SK-N-SH (cell line): ENCODE measurements around the gene WBP1. TPM values are rescaled to one million over a fixed set of nuclear protein-coding genes. Genes with fewer than 3 reads are reported as not detected.
A peak's percentile ranks its signal among the peaks of the same experiment; 100 is the strongest.

ENCODE experiments used
- CTCF ChIA-PET: fragments of 300-600, 350-600 bp; formaldehyde crosslinking; extraction: SDS; loops from one replicate; lab custom pipeline; 2021; lab: Yijun Ruan, JAX
- POLR2A ChIA-PET: fragments of 350-600 bp; sonication (Branson Sonifier 250); formaldehyde crosslinking; extraction: SDS; loops from one replicate; lab custom pipeline; 2020; ENCODE audit warnings: antibody characterized with exemption, inconsistent platforms; lab: Yijun Ruan, JAX
- DNase-seq: peaks from one replicate; pipeline ENCODE4 v3.0.0; 2012
- H2AFZ ChIP-seq: fragments of 200-600 bp; sonication (generic); 2 replicates; pipeline ENCODE4 v1.8.1; 2016; ENCODE audit warnings: antibody characterized with exemption, mild to moderate bottlenecking, low read depth
- H3F3A ChIP-seq: fragments of 200-600 bp; sonication (generic); replicated peaks from 2 replicates; pipeline ENCODE3; 2016; ENCODE audit warnings: antibody characterized with exemption, mild to moderate bottlenecking; ENCODE audit not compliant: insufficient read depth
- H3K27ac ChIP-seq, 2 experiments: fragments of 200-500 bp in 1 of 2; fragments of 200-600 bp in 1 of 2; sonication (Bioruptor generic) in 1 of 2; sonication (generic), shearing (Covaris generic) in 1 of 2; 2 replicates each; pipeline versions ENCODE4 v1.5.1 to v1.6.1; 2014 to 2016; ENCODE audit warnings: low read depth in 2 of 2, inconsistent platforms in 1 of 2, low read length in 1 of 2, mild to moderate bottlenecking in 1 of 2, mixed read lengths in 1 of 2
- H3K27me3 ChIP-seq: fragments of 200-600 bp; sonication (generic), shearing (Covaris generic); 2 replicates; pipeline ENCODE4 v1.6.1; 2016; ENCODE audit warnings: mixed run types; ENCODE audit not compliant: insufficient read depth
- H3K36me3 ChIP-seq, 2 experiments: fragments of 200-500 bp in 1 of 2; fragments of 200-600 bp in 1 of 2; sonication (Bioruptor generic) in 1 of 2; sonication (generic) in 1 of 2; replicated peaks in 1 of 2; 2 replicates each; pipeline versions ENCODE3 to v1.5.1; 2014 to 2016; ENCODE audit warnings: low read length in 1 of 2, mild to moderate bottlenecking in 1 of 2; ENCODE audit not compliant: insufficient read depth in 2 of 2, control insufficient read depth in 1 of 2
- H3K4me1 ChIP-seq, 2 experiments: fragments of 200-500 bp in 1 of 2; fragments of 200-600 bp in 1 of 2; sonication (Bioruptor generic) in 1 of 2; sonication (generic), shearing (Covaris generic) in 1 of 2; 2 replicates each; pipeline versions ENCODE4 v1.5.1 to v1.6.1; 2014 to 2016; ENCODE audit warnings: low read depth in 1 of 2, low read length in 1 of 2, mixed run types in 1 of 2; ENCODE audit not compliant: insufficient read depth in 2 of 2, control insufficient read depth in 1 of 2
- H3K4me2 ChIP-seq: fragments of 200-600 bp; sonication (generic), shearing (Covaris generic); 2 replicates; pipeline ENCODE4 v1.6.1; 2017; ENCODE audit warnings: mixed run types
- H3K4me3 ChIP-seq, 2 experiments: fragments of 200-500 bp in 1 of 2; fragments of 200-600 bp in 1 of 2; sonication (Bioruptor generic) in 1 of 2; sonication (generic), shearing (Covaris generic) in 1 of 2; 2 replicates each; pipeline versions ENCODE4 v1.5.1 to v1.8.1; 2014 to 2016; ENCODE audit warnings: low read depth in 2 of 2, inconsistent platforms in 1 of 2, low read length in 1 of 2, mild to moderate bottlenecking in 1 of 2, mixed read lengths in 1 of 2, moderate library complexity in 1 of 2
- H3K79me2 ChIP-seq: fragments of 200-600 bp; sonication (generic); 2 replicates; pipeline ENCODE4 v1.8.1; 2017; ENCODE audit warnings: mild to moderate bottlenecking; ENCODE audit not compliant: insufficient read depth
- H3K9ac ChIP-seq: fragments of 200-600 bp; sonication (generic); 2 replicates; pipeline ENCODE4 v1.6.1; 2017; ENCODE audit warnings: mixed run types
- H3K9me2 ChIP-seq: fragments of 200-600 bp; sonication (generic); 2 replicates; pipeline ENCODE4 v1.6.1; 2017; ENCODE audit warnings: mixed run types
- H3K9me3 ChIP-seq: fragments of 200-600 bp; sonication (generic); 2 replicates; pipeline ENCODE4 v1.6.1; 2017; ENCODE audit warnings: mixed run types, mild to moderate bottlenecking, moderate library complexity
- H4K20me1 ChIP-seq: fragments of 200-600 bp; sonication (generic); 2 replicates; pipeline ENCODE4 v1.6.1; 2017; ENCODE audit warnings: mild to moderate bottlenecking, mixed run types; ENCODE audit not compliant: insufficient read depth
- ELF1 ChIP-seq: IDR thresholded peaks from 2 replicates; pipeline ENCODE4 v1.4.0; 2012
- EP300 ChIP-seq, 2 experiments: IDR thresholded peaks; 2 replicates each; pipeline versions ENCODE4 v1.4.0 to v1.6.1; 2012; ENCODE audit warnings: borderline replicate concordance in 1 of 2, low read depth in 1 of 2, low read length in 1 of 2
- EZH2phosphoT487 ChIP-seq: fragments of 200-600 bp; sonication (generic); IDR thresholded peaks from 2 replicates; pipeline ENCODE4 v1.6.1; 2017; ENCODE audit warnings: low read depth, mixed run types, mild to moderate bottlenecking, antibody characterized with exemption, moderate library complexity, borderline replicate concordance
- IRF3 ChIP-seq: fragments of 150-350 bp; IDR thresholded peaks from 2 replicates; pipeline ENCODE4 v1.6.1; 2016; ENCODE audit warnings: mild to moderate bottlenecking, low read depth, low read length
- JUND ChIP-seq: IDR thresholded peaks from 2 replicates; pipeline ENCODE4 v1.4.0; 2012
- MXI1 ChIP-seq: IDR thresholded peaks from 2 replicates; pipeline ENCODE4 v1.6.1; 2012; ENCODE audit warnings: mild to moderate bottlenecking, low read depth, low read length, improper control_type of control experiment
- NFIC ChIP-seq: IDR thresholded peaks from 2 replicates; pipeline ENCODE4 v1.4.0; 2012; ENCODE audit warnings: borderline replicate concordance
- NRF1 ChIP-seq: IDR thresholded peaks from 2 replicates; pipeline ENCODE4 v1.6.1; 2012; ENCODE audit warnings: low read depth, mild to moderate bottlenecking, low read length
- SMC3 ChIP-seq: IDR thresholded peaks from 2 replicates; pipeline ENCODE4 v1.6.1; 2012; ENCODE audit warnings: low read depth, low read length, improper control_type of control experiment
- USF2 ChIP-seq: fragments of 150-350 bp; IDR thresholded peaks from 2 replicates; pipeline ENCODE4 v1.6.1; 2017; ENCODE audit warnings: antibody characterized with exemption, low read length, low read depth, borderline replicate concordance
- ZBTB33 ChIP-seq: IDR thresholded peaks from 2 replicates; pipeline ENCODE4 v1.4.0; 2012; ENCODE audit warnings: low read depth, borderline replicate concordance
- WGBS: methylation state at CpG from one replicate; pipeline ENCODE4 v1.1.6; 2017; ENCODE audit warnings: low lambda C conversion rate; 5-methylcytosine and 5-hydroxymethylcytosine counted together
- polyA plus RNA-seq, 3 experiments: library from polyadenylated mRNA; depleted of rRNA; stranded (reverse); fragments of >200 nt; gene quantifications; 2 replicates each; pipeline ENCODE4 v1.2.3, GENCODE V29; 2012
- TF ChIP-seq, protein P1 (sequence below): IDR thresholded peaks from 2 replicates; pipeline ENCODE4; 2012
- TF ChIP-seq, protein P2 (sequence below): IDR thresholded peaks from 2 replicates; pipeline ENCODE4 v1.4.0; 2012; ENCODE audit warnings: low read depth, borderline replicate concordance

Gene WBP1
- polyA plus RNA-seq, 1 of the 3 experiments (the other 2 are of a cell fraction) = 184 TPM

GRCh38 chr2:74414881-74415761 lies 43.1 kb upstream of the WBP1 start (continued):
- TF ChIP-seq, protein P1, sequence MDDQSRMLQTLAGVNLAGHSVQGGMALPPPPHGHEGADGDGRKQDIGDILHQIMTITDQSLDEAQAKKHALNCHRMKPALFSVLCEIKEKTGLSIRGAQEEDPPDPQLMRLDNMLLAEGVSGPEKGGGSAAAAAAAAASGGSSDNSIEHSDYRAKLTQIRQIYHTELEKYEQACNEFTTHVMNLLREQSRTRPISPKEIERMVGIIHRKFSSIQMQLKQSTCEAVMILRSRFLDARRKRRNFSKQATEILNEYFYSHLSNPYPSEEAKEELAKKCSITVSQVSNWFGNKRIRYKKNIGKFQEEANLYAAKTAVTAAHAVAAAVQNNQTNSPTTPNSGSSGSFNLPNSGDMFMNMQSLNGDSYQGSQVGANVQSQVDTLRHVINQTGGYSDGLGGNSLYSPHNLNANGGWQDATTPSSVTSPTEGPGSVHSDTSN = no peak
- TF ChIP-seq MXI1 (no peak), ELF1 (no peak), NFIC (no peak), ZBTB33 (no peak), IRF3 (no peak), EZH2phosphoT487 (no peak)
- TF ChIP-seq, protein P2, sequence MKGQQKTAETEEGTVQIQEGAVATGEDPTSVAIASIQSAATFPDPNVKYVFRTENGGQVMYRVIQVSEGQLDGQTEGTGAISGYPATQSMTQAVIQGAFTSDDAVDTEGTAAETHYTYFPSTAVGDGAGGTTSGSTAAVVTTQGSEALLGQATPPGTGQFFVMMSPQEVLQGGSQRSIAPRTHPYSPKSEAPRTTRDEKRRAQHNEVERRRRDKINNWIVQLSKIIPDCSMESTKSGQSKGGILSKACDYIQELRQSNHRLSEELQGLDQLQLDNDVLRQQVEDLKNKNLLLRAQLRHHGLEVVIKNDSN = no peak

DNA sequence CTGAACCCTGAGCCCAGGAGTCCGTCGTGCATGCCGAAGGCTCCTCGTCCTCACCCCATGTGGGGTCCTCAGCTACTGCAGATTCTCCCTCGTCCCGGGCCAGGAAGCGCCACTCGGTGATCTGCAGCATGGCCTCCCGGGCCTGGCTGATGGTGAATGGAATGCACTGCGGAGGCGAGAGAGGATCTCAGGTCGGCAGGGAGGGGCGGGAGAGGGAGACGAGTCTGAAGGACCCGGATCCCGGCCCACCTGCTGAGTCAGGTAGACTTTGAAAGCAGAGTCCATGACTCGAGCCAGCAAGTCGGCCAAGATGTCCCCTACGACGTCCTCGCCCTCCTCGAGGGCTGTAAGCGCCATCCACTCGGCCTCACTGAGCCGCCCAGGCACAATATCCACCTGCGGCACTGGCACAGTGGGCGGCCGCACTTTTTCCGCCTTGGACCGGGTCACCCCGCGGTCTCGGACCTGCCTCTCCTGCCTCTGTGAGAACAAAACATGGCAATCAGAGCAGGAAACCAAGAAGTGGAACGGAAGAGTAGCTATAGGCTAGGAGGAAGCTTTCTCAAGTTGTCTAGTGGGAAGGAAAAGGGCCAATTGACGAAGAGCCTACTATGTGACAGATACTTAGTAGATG lies 42.4 kb upstream of the WBP1 start:
- H3K79me2 ChIP-seq = no peaks in the 10 kb centered on the region
- ChIA-PET POLR2A (interaction anchor here (0.6 kb wide), 1 partner anchor 242 kb away, joined by 6 read pairs; no protein-coding TSS in a partner anchor), CTCF (interaction anchor here (3.9 kb wide), 1 partner anchor 24 kb away, joined by 18 read pairs; no protein-coding TSS in a partner anchor)
- H3K27me3 ChIP-seq = no peaks in the 10 kb centered on the region
- peaks cover 0 to 3% of the 10 kb centered on the region in 2 experiments; a peak in 1 of 4 replicates for H3K4me1 ChIP-seq
- no peaks in the 10 kb centered on the region for H3K9me3 ChIP-seq
- H3F3A ChIP-seq = peaks cover 1% of the 10 kb centered on the region
- TF ChIP-seq EP300 (IDR thresholded peaks at IDR 0.05; ENCODE audit: borderline replicate concordance in 1 of 2, low read depth in 1 of 2, low read length in 1 of 2) = no peak
- TF ChIP-seq NRF1 = no peak
- TF ChIP-seq ZBTB33 = no peak
- no peak for TF ChIP-seq SMC3
- TF ChIP-seq USF2 = no peak
- TF ChIP-seq JUND = no peak
- TF ChIP-seq, all 33 proteins: peak for 0
- DNase-seq = peak; percentile 19
- H3K9ac ChIP-seq = no peak overlapping the region
- no peak overlapping the region for H3K4me2 ChIP-seq
- no peaks in the 10 kb centered on the region for H4K20me1 ChIP-seq
- no peaks in the 10 kb centered on the region for H3K36me3 ChIP-seq
- H3K4me3 ChIP-seq = no peak overlapping the region
- 86% methylated on average over 32 of the region's 35 CpGs for WGBS
- H2AFZ ChIP-seq = no peak overlapping the region
- H3K9me2 ChIP-seq = no peaks in the 10 kb centered on the region
- no peak overlapping the region for H3K27ac ChIP-seq
